ENCODE data around the gene MISP.

Gene MISP

GRCh38 chr19:710767-711166 is 40.1 kb upstream of the MISP start:
- no peak overlapping the region for H3K27ac ChIP-seq (ENCODE audit: low read depth in 2 of 2, low read length in 2 of 2)

GRCh38 chr19:711254-711653 is 39.7 kb upstream of the MISP start:
- H3K36me3 ChIP-seq (ENCODE audit: control insufficient read depth in 2 of 2, insufficient read depth in 2 of 2, low read length in 2 of 2): no peaks in the 10 kb centered on the region
- H3K4me3 ChIP-seq (ENCODE audit: low read length in 2 of 2): no peak overlapping the region
- no peak overlapping the region for H3K9ac ChIP-seq (ENCODE audit: low read depth in 1 of 2, low read length in 2 of 2)
- no peak overlapping the region for H3K27ac ChIP-seq (ENCODE audit: low read depth in 2 of 2, low read length in 2 of 2)
- H3K4me1 ChIP-seq (ENCODE audit: control insufficient read depth in 2 of 2, insufficient read depth in 2 of 2, low read length in 2 of 2): no peaks in the 10 kb centered on the region
- no peaks in the 10 kb centered on the region for H3K9me3 ChIP-seq (ENCODE audit: control insufficient read depth in 2 of 2, low read length in 2 of 2)
- H3K27me3 ChIP-seq (ENCODE audit: control insufficient read depth in 2 of 2, insufficient read depth in 2 of 2, low read length in 2 of 2): peaks cover 5 to 12% of the 10 kb centered on the region in 2 donors

More at GRCh38 chr19:710767-711166, 40.1 kb upstream of the MISP start:
- H3K27me3 ChIP-seq (ENCODE audit: control insufficient read depth in 2 of 2, insufficient read depth in 2 of 2, low read length in 2 of 2): peaks cover 5 to 12% of the 10 kb centered on the region in 2 donors
- H3K4me1 ChIP-seq (ENCODE audit: control insufficient read depth in 2 of 2, insufficient read depth in 2 of 2, low read length in 2 of 2): no peaks in the 10 kb centered on the region
- no peaks in the 10 kb centered on the region for H3K36me3 ChIP-seq (ENCODE audit: control insufficient read depth in 2 of 2, insufficient read depth in 2 of 2, low read length in 2 of 2)
- no peak overlapping the region for H3K9ac ChIP-seq (ENCODE audit: low read depth in 1 of 2, low read length in 2 of 2)
- H3K9me3 ChIP-seq (ENCODE audit: control insufficient read depth in 2 of 2, low read length in 2 of 2): no peaks in the 10 kb centered on the region
- no peak overlapping the region for H3K4me3 ChIP-seq (ENCODE audit: low read length in 2 of 2)

GRCh38 chr19:715347-715746 is 35.6 kb upstream of the MISP start:
- no peaks in the 10 kb centered on the region for H3K36me3 ChIP-seq (ENCODE audit: control insufficient read depth in 2 of 2, insufficient read depth in 2 of 2, low read length in 2 of 2)
- peaks cover 3 to 5% of the 10 kb centered on the region in 2 donors for H3K27me3 ChIP-seq (ENCODE audit: control insufficient read depth in 2 of 2, insufficient read depth in 2 of 2, low read length in 2 of 2)
- no peak overlapping the region for H3K27ac ChIP-seq (ENCODE audit: low read depth in 2 of 2, low read length in 2 of 2)
- no peaks in the 10 kb centered on the region for H3K9me3 ChIP-seq (ENCODE audit: control insufficient read depth in 2 of 2, low read length in 2 of 2)
- H3K9ac ChIP-seq (ENCODE audit: low read depth in 1 of 2, low read length in 2 of 2): no peak overlapping the region
- H3K4me3 ChIP-seq (ENCODE audit: low read length in 2 of 2): no peak overlapping the region
- no peaks in the 10 kb centered on the region for H3K4me1 ChIP-seq (ENCODE audit: control insufficient read depth in 2 of 2, insufficient read depth in 2 of 2, low read length in 2 of 2)

GRCh38 chr19:718251-718951 is 32.5 kb upstream of the MISP start:
- Histone ChIP-seq H3K9ac (ENCODE audit: low read depth in 1 of 2, low read length in 2 of 2) (no peak overlapping the region), H3K4me3 (ENCODE audit: low read length in 2 of 2) (no peak overlapping the region), H3K27ac (ENCODE audit: low read depth in 2 of 2, low read length in 2 of 2) (no peak overlapping the region)

GRCh38 chr19:718991-719512 is 31.9 kb upstream of the MISP start:
- Histone ChIP-seq H3K27ac (ENCODE audit: low read depth in 2 of 2, low read length in 2 of 2) (no peak overlapping the region), H3K4me3 (ENCODE audit: low read length in 2 of 2) (no peak overlapping the region), H3K9me3 (ENCODE audit: control insufficient read depth in 2 of 2, low read length in 2 of 2) (no peaks in the 10 kb centered on the region), H3K4me1 (ENCODE audit: control insufficient read depth in 2 of 2, insufficient read depth in 2 of 2, low read length in 2 of 2) (no peaks in the 10 kb centered on the region), H3K36me3 (ENCODE audit: control insufficient read depth in 2 of 2, insufficient read depth in 2 of 2, low read length in 2 of 2) (no peaks in the 10 kb centered on the region), H3K9ac (ENCODE audit: low read depth in 1 of 2, low read length in 2 of 2) (no peak overlapping the region), H3K27me3 (ENCODE audit: control insufficient read depth in 2 of 2, insufficient read depth in 2 of 2, low read length in 2 of 2) (peaks cover 5 to 8% of the 10 kb centered on the region in 2 donors)

More at GRCh38 chr19:718251-718951, 32.5 kb upstream of the MISP start:
- peaks cover 5 to 8% of the 10 kb centered on the region in 2 donors for H3K27me3 ChIP-seq (ENCODE audit: control insufficient read depth in 2 of 2, insufficient read depth in 2 of 2, low read length in 2 of 2)
- no peaks in the 10 kb centered on the region for H3K36me3 ChIP-seq (ENCODE audit: control insufficient read depth in 2 of 2, insufficient read depth in 2 of 2, low read length in 2 of 2)
- no peaks in the 10 kb centered on the region for H3K4me1 ChIP-seq (ENCODE audit: control insufficient read depth in 2 of 2, insufficient read depth in 2 of 2, low read length in 2 of 2)
- H3K9me3 ChIP-seq (ENCODE audit: control insufficient read depth in 2 of 2, low read length in 2 of 2): no peaks in the 10 kb centered on the region

- peak overlapping the region in 1 of 2 donors; percentile 22 for H3K27ac ChIP-seq (ENCODE audit: low read depth in 2 of 2, low read length in 2 of 2)
- H3K36me3 ChIP-seq (ENCODE audit: control insufficient read depth in 2 of 2, insufficient read depth in 2 of 2, low read length in 2 of 2): no peaks in the 10 kb centered on the region
- no peak overlapping the region for H3K9ac ChIP-seq (ENCODE audit: low read depth in 1 of 2, low read length in 2 of 2)
Observed at GRCh38 chr19:719636-720344, 31.1 kb upstream of the MISP start.

GRCh38 chr19:720345-721160 is 30.4 kb upstream of the MISP start:
- Histone ChIP-seq H3K4me1 (ENCODE audit: control insufficient read depth in 2 of 2, insufficient read depth in 2 of 2, low read length in 2 of 2) (no peaks in the 10 kb centered on the region), H3K9ac (ENCODE audit: low read depth in 1 of 2, low read length in 2 of 2) (no peak overlapping the region), H3K36me3 (ENCODE audit: control insufficient read depth in 2 of 2, insufficient read depth in 2 of 2, low read length in 2 of 2) (no peaks in the 10 kb centered on the region)

More at GRCh38 chr19:719636-720344, 31.1 kb upstream of the MISP start:
- Histone ChIP-seq H3K27me3 (ENCODE audit: control insufficient read depth in 2 of 2, insufficient read depth in 2 of 2, low read length in 2 of 2) (peaks cover 5 to 8% of the 10 kb centered on the region in 2 donors), H3K9me3 (ENCODE audit: control insufficient read depth in 2 of 2, low read length in 2 of 2) (no peaks in the 10 kb centered on the region), H3K4me1 (ENCODE audit: control insufficient read depth in 2 of 2, insufficient read depth in 2 of 2, low read length in 2 of 2) (no peaks in the 10 kb centered on the region), H3K4me3 (ENCODE audit: low read length in 2 of 2) (no peak overlapping the region)

GRCh38 chr19:722553-723101 is 28.3 kb upstream of the MISP start:
- H3K9ac ChIP-seq (ENCODE audit: low read depth in 1 of 2, low read length in 2 of 2): no peak overlapping the region

More at GRCh38 chr19:720345-721160, 30.4 kb upstream of the MISP start:
- H3K27ac ChIP-seq (ENCODE audit: low read depth in 2 of 2, low read length in 2 of 2): no peak overlapping the region
- H3K27me3 ChIP-seq (ENCODE audit: control insufficient read depth in 2 of 2, insufficient read depth in 2 of 2, low read length in 2 of 2): peaks cover 5 to 8% of the 10 kb centered on the region in 2 donors
- no peak overlapping the region for H3K4me3 ChIP-seq (ENCODE audit: low read length in 2 of 2)
- no peaks in the 10 kb centered on the region for H3K9me3 ChIP-seq (ENCODE audit: control insufficient read depth in 2 of 2, low read length in 2 of 2)

GRCh38 chr19:723247-723646 is 27.7 kb upstream of the MISP start:
- Histone ChIP-seq H3K27ac (ENCODE audit: low read depth in 2 of 2, low read length in 2 of 2) (no peak overlapping the region), H3K4me3 (ENCODE audit: low read length in 2 of 2) (no peak overlapping the region), H3K4me1 (ENCODE audit: control insufficient read depth in 2 of 2, insufficient read depth in 2 of 2, low read length in 2 of 2) (no peaks in the 10 kb centered on the region), H3K27me3 (ENCODE audit: control insufficient read depth in 2 of 2, insufficient read depth in 2 of 2, low read length in 2 of 2) (peaks cover 5 to 7% of the 10 kb centered on the region in 2 donors), H3K9me3 (ENCODE audit: control insufficient read depth in 2 of 2, low read length in 2 of 2) (no peaks in the 10 kb centered on the region), H3K36me3 (ENCODE audit: control insufficient read depth in 2 of 2, insufficient read depth in 2 of 2, low read length in 2 of 2) (no peaks in the 10 kb centered on the region), H3K9ac (ENCODE audit: low read depth in 1 of 2, low read length in 2 of 2) (no peak overlapping the region)

More at GRCh38 chr19:722553-723101, 28.3 kb upstream of the MISP start:
- H3K27me3 ChIP-seq (ENCODE audit: control insufficient read depth in 2 of 2, insufficient read depth in 2 of 2, low read length in 2 of 2): peaks cover 5 to 8% of the 10 kb centered on the region in 2 donors
- H3K9me3 ChIP-seq (ENCODE audit: control insufficient read depth in 2 of 2, low read length in 2 of 2): no peaks in the 10 kb centered on the region
- H3K4me1 ChIP-seq (ENCODE audit: control insufficient read depth in 2 of 2, insufficient read depth in 2 of 2, low read length in 2 of 2): no peaks in the 10 kb centered on the region
- H3K27ac ChIP-seq (ENCODE audit: low read depth in 2 of 2, low read length in 2 of 2): no peak overlapping the region
- no peaks in the 10 kb centered on the region for H3K36me3 ChIP-seq (ENCODE audit: control insufficient read depth in 2 of 2, insufficient read depth in 2 of 2, low read length in 2 of 2)
- H3K4me3 ChIP-seq (ENCODE audit: low read length in 2 of 2): no peak overlapping the region
